CD4-positive, alpha-beta T cell treated with Interleukin-6 for 4 hours (primary cell): ENCODE measurements around the gene PITPNB.

ENCODE experiments used
- DNase-seq: peaks from one replicate; pipeline ENCODE4 v3.0.0-alpha.2; 2020; ENCODE audit warnings: mixed read lengths

Gene PITPNB

GRCh38 chr22:27827604-27828587 is 91.2 kb downstream of the PITPNB start:
- DNase-seq = no peak

GRCh38 chr22:27825174-27825573 is 93.9 kb downstream of the PITPNB start:
- DNase-seq = no peak

GRCh38 chr22:27823221-27823620 is 95.8 kb downstream of the PITPNB start:
- no peak for DNase-seq

- no peak for DNase-seq
Measured at GRCh38 chr22:27820896-27821866, 97.9 kb downstream of the PITPNB start.

GRCh38 chr22:27816552-27816951 is 102.5 kb downstream of the PITPNB start:
- DNase-seq = no peak

- DNase-seq = no peak
Measured at GRCh38 chr22:27815826-27816530, 103.1 kb downstream of the PITPNB start.

GRCh38 chr22:27814993-27815392 is 104.1 kb downstream of the PITPNB start:
- no peak for DNase-seq

- no peak for DNase-seq
Measured at GRCh38 chr22:27811778-27812177, 107.3 kb downstream of the PITPNB start.

GRCh38 chr22:27810609-27811151 is 108.4 kb downstream of the PITPNB start:
- DNase-seq = no peak

GRCh38 chr22:27809700-27810608 is 109.1 kb downstream of the PITPNB start:
- DNase-seq = no peak

- DNase-seq = no peak
Measured at GRCh38 chr22:27809226-27809603, 109.8 kb downstream of the PITPNB start.

- DNase-seq = no peak
Measured at GRCh38 chr22:27808451-27809225, 110.4 kb downstream of the PITPNB start.

GRCh38 chr22:27805841-27806240 is 113.2 kb downstream of the PITPNB start:
- no peak for DNase-seq

- peak; percentile 64 for DNase-seq
Measured at GRCh38 chr22:27804470-27805297, 114.4 kb downstream of the PITPNB start.

- no peak for DNase-seq
Measured at GRCh38 chr22:27803841-27804415, 115.1 kb downstream of the PITPNB start.

GRCh38 chr22:27802346-27803073 is 116.5 kb downstream of the PITPNB start:
- DNase-seq = no peak
